ENCODE data around the gene ATXN1.

- TF ChIP-seq CTCF (IDR thresholded peaks at IDR 0.05) (no peak), POLR2A (IDR thresholded peaks at IDR 0.05) (no peak)
Measured at GRCh38 chr6:16570221-16570553, 191.1 kb downstream of the ATXN1 start.
